HFF-Myc (cell line): ENCODE measurements around the gene ADD3.

Experiments
- DNase-seq: peaks from one replicate; pipeline ENCODE4 v3.0.0-alpha.2; 2011; ENCODE audit warnings: low read depth; ENCODE audit errors: extremely low read depth
- H3K4me3 ChIP-seq: replicated peaks from 2 replicates; pipeline ENCODE4 v1.5.1; 2011; ENCODE audit warnings: low read depth, mild to moderate bottlenecking, control low read depth, low read length
- TF ChIP-seq, protein P1 (sequence below): IDR thresholded peaks from 2 replicates; pipeline ENCODE4 v1.5.1; 2012; ENCODE audit warnings: mild to moderate bottlenecking, low read depth, low read length, control low read depth; ENCODE audit errors: missing control alignments

The ADD3 gene

DNA sequence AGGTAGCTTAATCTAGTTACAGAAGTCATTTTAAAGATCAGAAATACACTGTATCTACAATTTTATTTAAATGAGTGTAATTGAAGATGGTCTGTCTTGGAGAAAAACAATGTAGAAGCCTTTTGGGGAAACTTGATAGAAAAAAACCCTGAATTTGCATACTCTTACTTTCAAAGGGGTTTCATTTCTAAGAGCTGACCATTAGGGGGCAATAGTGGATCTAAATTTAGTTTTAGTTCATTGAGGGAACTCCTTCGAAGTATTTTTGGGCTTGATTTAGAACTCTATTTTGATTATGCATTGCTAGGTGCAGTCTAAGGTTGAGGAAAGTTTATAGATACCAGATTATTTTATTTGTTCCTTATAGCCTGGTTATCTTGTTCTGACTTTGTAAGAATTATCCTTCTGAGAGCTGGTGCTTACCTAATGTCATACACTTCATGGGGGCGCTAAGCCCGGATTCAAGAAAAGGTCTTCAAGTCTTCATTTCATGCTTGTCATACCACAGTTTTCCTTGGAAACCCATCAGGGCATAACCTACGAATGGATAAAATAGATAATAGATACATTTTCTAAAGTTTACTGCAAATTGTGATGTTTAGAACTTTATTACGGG lies 130.5 kb downstream of the ADD3 start:
- H3K4me3 ChIP-seq = no peak overlapping the region

GRCh38 chr10:110141185-110141584 lies 133.4 kb downstream of the ADD3 start:
- TF ChIP-seq, protein P1, sequence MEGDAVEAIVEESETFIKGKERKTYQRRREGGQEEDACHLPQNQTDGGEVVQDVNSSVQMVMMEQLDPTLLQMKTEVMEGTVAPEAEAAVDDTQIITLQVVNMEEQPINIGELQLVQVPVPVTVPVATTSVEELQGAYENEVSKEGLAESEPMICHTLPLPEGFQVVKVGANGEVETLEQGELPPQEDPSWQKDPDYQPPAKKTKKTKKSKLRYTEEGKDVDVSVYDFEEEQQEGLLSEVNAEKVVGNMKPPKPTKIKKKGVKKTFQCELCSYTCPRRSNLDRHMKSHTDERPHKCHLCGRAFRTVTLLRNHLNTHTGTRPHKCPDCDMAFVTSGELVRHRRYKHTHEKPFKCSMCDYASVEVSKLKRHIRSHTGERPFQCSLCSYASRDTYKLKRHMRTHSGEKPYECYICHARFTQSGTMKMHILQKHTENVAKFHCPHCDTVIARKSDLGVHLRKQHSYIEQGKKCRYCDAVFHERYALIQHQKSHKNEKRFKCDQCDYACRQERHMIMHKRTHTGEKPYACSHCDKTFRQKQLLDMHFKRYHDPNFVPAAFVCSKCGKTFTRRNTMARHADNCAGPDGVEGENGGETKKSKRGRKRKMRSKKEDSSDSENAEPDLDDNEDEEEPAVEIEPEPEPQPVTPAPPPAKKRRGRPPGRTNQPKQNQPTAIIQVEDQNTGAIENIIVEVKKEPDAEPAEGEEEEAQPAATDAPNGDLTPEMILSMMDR = no peak
- no peak for DNase-seq
- no peak overlapping the region for H3K4me3 ChIP-seq

More for the DNA sequence above, 130.5 kb downstream of the ADD3 start:
- TF ChIP-seq, protein P1 = peak; percentile 45
- peak; percentile 39 for DNase-seq

- DNase-seq = no peak
- H3K4me3 ChIP-seq = no peak overlapping the region
- TF ChIP-seq, protein P1 = no peak
Observed at GRCh38 chr10:110141871-110142635, 134.3 kb downstream of the ADD3 start.

DNA sequence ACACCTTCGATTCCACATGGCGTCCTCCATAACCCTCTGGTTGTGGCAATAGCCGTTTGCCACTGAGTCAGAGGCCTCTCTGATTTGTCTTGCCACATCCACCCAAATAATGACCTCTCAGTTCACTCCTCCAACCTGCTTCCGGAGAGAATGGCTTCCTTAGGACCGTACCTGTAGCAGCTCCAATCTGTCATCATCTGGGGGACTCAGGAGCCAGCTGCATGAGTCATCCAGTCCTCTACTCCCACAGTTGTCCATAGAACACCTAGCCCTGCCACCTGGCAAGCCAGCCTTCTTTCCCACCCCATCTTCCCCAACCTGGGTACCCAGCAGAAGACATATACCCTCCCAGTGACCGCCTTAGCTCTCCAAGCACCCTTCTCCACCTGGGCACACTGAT lies 135.2 kb downstream of the ADD3 start:
- no peak for DNase-seq
- TF ChIP-seq, protein P1 = no peak
- H3K4me3 ChIP-seq = no peak overlapping the region

- TF ChIP-seq, protein P1 = no peak
- H3K4me3 ChIP-seq = no peak overlapping the region
- no peak for DNase-seq
Observed at GRCh38 chr10:110144507-110144906, 136.7 kb downstream of the ADD3 start.

DNA sequence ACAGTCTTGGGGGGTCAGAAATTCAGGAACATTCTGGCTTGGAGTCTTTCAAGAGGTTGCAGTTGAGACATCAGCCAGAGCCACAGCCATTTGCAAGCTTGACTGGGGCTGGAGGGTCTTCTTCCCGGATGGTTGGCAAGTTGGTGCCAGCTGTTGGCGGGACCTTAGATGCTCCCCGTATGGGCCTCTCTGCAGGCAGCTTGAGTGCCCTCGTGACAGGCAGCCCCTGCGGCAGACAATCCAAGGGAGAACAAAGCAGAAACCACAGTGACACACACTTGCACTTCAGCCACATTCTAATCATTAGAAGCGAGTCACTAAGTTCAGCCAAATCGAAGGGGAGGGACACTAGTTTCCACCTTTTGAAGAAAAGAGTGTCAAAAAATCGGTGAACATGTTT lies 140.2 kb downstream of the ADD3 start:
- DNase-seq = no peak
- TF ChIP-seq, protein P1 = no peak
- no peak overlapping the region for H3K4me3 ChIP-seq
